Keratinocyte (primary cell): Measurements from ENCODE around the gene TXNDC17. TPM values are rescaled to one million over a fixed set of nuclear protein-coding genes. Genes with fewer than 3 reads are reported as not detected.
A peak's percentile ranks its signal among the peaks of the same experiment; 100 is the strongest.

ENCODE experiments used
- DNase-seq: peaks from one replicate; pipeline ENCODE4 v3.0.0-alpha.2; 2011; ENCODE audit warnings: low read depth, missing footprints, low spot score
- FAIRE-seq: peaks from 2 replicates; lab custom pipeline; 2011; peaks lifted over from hg19 to GRCh38; lab: Jason Lieb, UNC
- H2AFZ ChIP-seq: 2 replicates; pipeline ENCODE4 v1.6.0; 2012; ENCODE audit warnings: low read length, control low read depth, inconsistent platforms; ENCODE audit not compliant: control insufficient read depth
- H3K27ac ChIP-seq: 2 replicates; pipeline ENCODE4 v1.5.1; 2011; ENCODE audit warnings: low read length; ENCODE audit not compliant: control insufficient read depth, insufficient read depth
- H3K27me3 ChIP-seq: 3 replicates; pipeline ENCODE4 v1.6.0; 2011; ENCODE audit warnings: low read length; ENCODE audit not compliant: control insufficient read depth, insufficient read depth; ENCODE audit errors: extremely low read depth
- H3K36me3 ChIP-seq, 2 experiments: 2 replicates in 1 of 2; 3 replicates in 1 of 2; pipeline ENCODE4 v1.5.1; 2011; ENCODE audit warnings: low read length in 2 of 2, mild to moderate bottlenecking in 1 of 2; ENCODE audit not compliant: control insufficient read depth in 2 of 2, insufficient read depth in 2 of 2; ENCODE audit errors: extremely low read depth in 1 of 2
- H3K4me1 ChIP-seq: 3 replicates; pipeline ENCODE4 v1.5.1; 2011; ENCODE audit warnings: low read length; ENCODE audit not compliant: control insufficient read depth, insufficient read depth; ENCODE audit errors: extremely low read depth
- H3K4me2 ChIP-seq: 3 replicates; pipeline ENCODE4 v1.6.0; 2011; ENCODE audit warnings: low read depth, low read length; ENCODE audit not compliant: control insufficient read depth, insufficient read depth; ENCODE audit errors: extremely low read depth
- H3K4me3 ChIP-seq, 3 experiments: fragments of 200-600 bp in 1 of 3; sonication (generic) in 1 of 3; 2 replicates in 2 of 3; 3 replicates in 1 of 3; pipeline ENCODE4 v1.5.1; 2011 to 2016; ENCODE audit warnings: low read length in 3 of 3, mild to moderate bottlenecking in 3 of 3, control low read depth in 2 of 3, inconsistent platforms in 1 of 3, low read depth in 1 of 3, mixed read lengths in 1 of 3, mixed run types in 1 of 3, moderate library complexity in 1 of 3; ENCODE audit not compliant: control insufficient read depth in 2 of 3, insufficient read depth in 2 of 3; ENCODE audit errors: extremely low read depth in 1 of 3
- H3K79me2 ChIP-seq: 2 replicates; pipeline ENCODE4 v1.6.0; 2012; ENCODE audit warnings: low read length; ENCODE audit not compliant: control insufficient read depth, insufficient read depth
- H3K9ac ChIP-seq: 3 replicates; pipeline ENCODE4 v1.6.0; 2011; ENCODE audit warnings: low read length; ENCODE audit not compliant: control insufficient read depth, insufficient read depth; ENCODE audit errors: extremely low read depth
- H3K9me1 ChIP-seq: 3 replicates; pipeline ENCODE4 v1.6.0; 2011; ENCODE audit warnings: low read length; ENCODE audit not compliant: control insufficient read depth, insufficient read depth; ENCODE audit errors: extremely low read depth
- H3K9me3 ChIP-seq: 2 replicates; pipeline ENCODE4 v1.5.1; 2012; ENCODE audit warnings: low read depth, low read length; ENCODE audit not compliant: control insufficient read depth
- H4K20me1 ChIP-seq: 3 replicates; pipeline ENCODE4 v1.6.0; 2011; ENCODE audit warnings: low read length; ENCODE audit not compliant: control insufficient read depth, insufficient read depth; ENCODE audit errors: extremely low read depth
- EZH2 ChIP-seq: IDR thresholded peaks from one replicate; pipeline ENCODE4 v1.6.1; 2012; ENCODE audit warnings: inconsistent platforms, mild to moderate bottlenecking, low read length, moderate library complexity
- dilution Hi-C: fragments of 300-500 bp; cut with MboI; formaldehyde crosslinking; loops from one replicate; pipeline ENCODE4 v1.7.0; 2020; ENCODE audit warnings: low sequenced_read_pairs; ENCODE audit not compliant: extremely low pct_ligation_motif_present
- polyA plus RNA-seq, 5 experiments: library from polyadenylated mRNA; depleted of rRNA in 3 of 5; stranded (reverse) in 3 of 5; stranded (forward) in 1 of 5; unstranded in 1 of 5; fragments of >200 nt; gene quantifications; 1 replicate in 1 of 5; 2 replicates in 3 of 5; 3 replicates in 1 of 5; pipeline versions ENCODE4 v1.2.1 to v1.2.3, GENCODE V29; 2011 to 2012; ENCODE audit warnings: missing spikeins in 2 of 5, low read depth in 1 of 5, low replicate concordance in 1 of 5
- TF ChIP-seq, protein P1 (sequence below), 3 experiments: IDR thresholded peaks in 1 of 3; conservative IDR thresholded peaks in 1 of 3; optimal IDR thresholded peaks in 1 of 3; 2 replicates in 2 of 3; 3 replicates in 1 of 3; pipeline versions ENCODE3 to v1.5.1; 2011; ENCODE audit warnings: low read length in 3 of 3, mild to moderate bottlenecking in 3 of 3, moderate library complexity in 2 of 3, control low read depth in 1 of 3, inconsistent platforms in 1 of 3; ENCODE audit not compliant: insufficient read depth in 2 of 3; ENCODE audit errors: extremely low read depth in 1 of 3

TXNDC17 gene
- polyA plus RNA-seq, 1 donor (not counting 4 experiments of a cell fraction or from before 2014, with no cell fraction given), result 1,215 TPM

DNA sequence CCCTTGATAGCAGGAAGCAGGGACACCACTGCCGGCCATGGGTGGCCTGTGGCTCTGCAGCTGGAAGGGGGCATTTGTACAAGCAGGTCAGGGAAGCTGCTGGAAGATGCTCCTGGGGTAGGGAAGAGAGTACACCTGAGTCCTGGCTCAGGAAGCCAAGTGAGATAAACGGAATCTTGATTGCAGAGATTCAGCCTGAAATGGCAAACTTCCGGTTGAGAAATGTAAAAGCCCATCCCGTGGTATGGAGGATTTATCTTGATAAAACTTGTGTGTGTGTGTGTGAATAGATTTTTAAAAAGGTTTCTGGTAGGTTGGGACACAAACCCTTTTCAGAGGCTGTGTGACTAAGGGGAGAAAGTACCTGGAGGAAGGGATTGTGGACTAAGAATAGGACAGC is 40.3 kb downstream of the TXNDC17 start:
- Histone ChIP-seq H4K20me1 (no peaks in the 10 kb centered on the region), H3K9ac (peak overlapping the region; percentile 10), H3K27me3 (no peaks in the 10 kb centered on the region), H3K36me3 (no peaks in the 10 kb centered on the region), H3K27ac (peak overlapping the region; percentile 16), H3K9me1 (no peaks in the 10 kb centered on the region), H3K4me2 (peak overlapping the region; percentile 22), H2AFZ (peak overlapping the region; percentile 27), H3K79me2 (no peaks in the 10 kb centered on the region), H3K4me3 (no peak overlapping the region), H3K4me1 (peaks cover 17% of the 10 kb centered on the region), H3K9me3 (no peaks in the 10 kb centered on the region)
- DNase-seq (no peak), FAIRE-seq (no peak)
- dilution Hi-C loops, result no loop called here
- TF ChIP-seq EZH2, result no peak
- TF ChIP-seq, protein P1, sequence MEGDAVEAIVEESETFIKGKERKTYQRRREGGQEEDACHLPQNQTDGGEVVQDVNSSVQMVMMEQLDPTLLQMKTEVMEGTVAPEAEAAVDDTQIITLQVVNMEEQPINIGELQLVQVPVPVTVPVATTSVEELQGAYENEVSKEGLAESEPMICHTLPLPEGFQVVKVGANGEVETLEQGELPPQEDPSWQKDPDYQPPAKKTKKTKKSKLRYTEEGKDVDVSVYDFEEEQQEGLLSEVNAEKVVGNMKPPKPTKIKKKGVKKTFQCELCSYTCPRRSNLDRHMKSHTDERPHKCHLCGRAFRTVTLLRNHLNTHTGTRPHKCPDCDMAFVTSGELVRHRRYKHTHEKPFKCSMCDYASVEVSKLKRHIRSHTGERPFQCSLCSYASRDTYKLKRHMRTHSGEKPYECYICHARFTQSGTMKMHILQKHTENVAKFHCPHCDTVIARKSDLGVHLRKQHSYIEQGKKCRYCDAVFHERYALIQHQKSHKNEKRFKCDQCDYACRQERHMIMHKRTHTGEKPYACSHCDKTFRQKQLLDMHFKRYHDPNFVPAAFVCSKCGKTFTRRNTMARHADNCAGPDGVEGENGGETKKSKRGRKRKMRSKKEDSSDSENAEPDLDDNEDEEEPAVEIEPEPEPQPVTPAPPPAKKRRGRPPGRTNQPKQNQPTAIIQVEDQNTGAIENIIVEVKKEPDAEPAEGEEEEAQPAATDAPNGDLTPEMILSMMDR (optimal IDR thresholded peaks at IDR 0.05 in 1 of 3, IDR thresholded peaks at IDR 0.05 in 1 of 3, conservative IDR thresholded peaks at IDR 0.05 in 1 of 3; ENCODE audit: extremely low read depth in 1 of 3, insufficient read depth in 2 of 3, low read length in 3 of 3), result no peak

DNA sequence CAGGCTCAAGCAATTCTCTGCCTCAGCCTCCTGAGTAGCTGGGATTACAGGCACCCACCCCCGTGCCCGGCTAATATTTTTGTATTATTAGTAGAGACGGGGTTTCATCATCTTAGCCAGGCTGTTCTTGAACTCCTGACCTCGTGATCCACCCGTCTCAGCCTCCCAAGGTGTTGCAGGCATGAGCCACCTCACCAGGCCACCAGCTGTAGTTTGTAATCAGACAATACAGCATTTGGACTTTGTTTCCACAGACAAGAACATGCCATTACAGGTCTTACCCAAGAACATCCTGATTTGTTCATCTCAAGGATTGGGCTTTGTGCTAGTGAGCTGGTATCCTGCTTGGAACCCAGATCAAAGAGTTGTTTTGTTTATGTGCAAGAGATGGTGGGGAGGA is 40.8 kb downstream of the TXNDC17 start:
- no peak for TF ChIP-seq EZH2
- TF ChIP-seq, protein P1 (optimal IDR thresholded peaks at IDR 0.05 in 1 of 3, IDR thresholded peaks at IDR 0.05 in 1 of 3, conservative IDR thresholded peaks at IDR 0.05 in 1 of 3; ENCODE audit: extremely low read depth in 1 of 3, insufficient read depth in 2 of 3, low read length in 3 of 3), result no peak
- Histone ChIP-seq H3K9ac (no peak overlapping the region), H3K4me1 (peaks cover 17% of the 10 kb centered on the region), H3K79me2 (no peaks in the 10 kb centered on the region), H3K4me2 (peak overlapping the region; percentile 22), H3K9me3 (no peaks in the 10 kb centered on the region), H4K20me1 (no peaks in the 10 kb centered on the region), H3K27ac (peak overlapping the region; percentile 16), H3K36me3 (no peaks in the 10 kb centered on the region), H3K4me3 (no peak overlapping the region), H3K9me1 (no peaks in the 10 kb centered on the region), H3K27me3 (no peaks in the 10 kb centered on the region), H2AFZ (no peak overlapping the region)
- dilution Hi-C loops, result no loop called here
- FAIRE-seq, result peak; percentile 98
- no peak for DNase-seq
